GM20000 (cell line): ENCODE data around the gene CCL26.

Experiments used
- DNase-seq: peaks from one replicate; pipeline ENCODE4 v3.0.0; 2012; ENCODE audit warnings: low spot score
- TF ChIP-seq, protein P1 (sequence below): IDR thresholded peaks from 2 replicates; pipeline ENCODE4 v1.5.1; 2012; ENCODE audit warnings: mild to moderate bottlenecking, control low read depth; ENCODE audit errors: extremely low read depth, missing control alignments

Gene CCL26, protein sequence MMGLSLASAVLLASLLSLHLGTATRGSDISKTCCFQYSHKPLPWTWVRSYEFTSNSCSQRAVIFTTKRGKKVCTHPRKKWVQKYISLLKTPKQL

DNA sequence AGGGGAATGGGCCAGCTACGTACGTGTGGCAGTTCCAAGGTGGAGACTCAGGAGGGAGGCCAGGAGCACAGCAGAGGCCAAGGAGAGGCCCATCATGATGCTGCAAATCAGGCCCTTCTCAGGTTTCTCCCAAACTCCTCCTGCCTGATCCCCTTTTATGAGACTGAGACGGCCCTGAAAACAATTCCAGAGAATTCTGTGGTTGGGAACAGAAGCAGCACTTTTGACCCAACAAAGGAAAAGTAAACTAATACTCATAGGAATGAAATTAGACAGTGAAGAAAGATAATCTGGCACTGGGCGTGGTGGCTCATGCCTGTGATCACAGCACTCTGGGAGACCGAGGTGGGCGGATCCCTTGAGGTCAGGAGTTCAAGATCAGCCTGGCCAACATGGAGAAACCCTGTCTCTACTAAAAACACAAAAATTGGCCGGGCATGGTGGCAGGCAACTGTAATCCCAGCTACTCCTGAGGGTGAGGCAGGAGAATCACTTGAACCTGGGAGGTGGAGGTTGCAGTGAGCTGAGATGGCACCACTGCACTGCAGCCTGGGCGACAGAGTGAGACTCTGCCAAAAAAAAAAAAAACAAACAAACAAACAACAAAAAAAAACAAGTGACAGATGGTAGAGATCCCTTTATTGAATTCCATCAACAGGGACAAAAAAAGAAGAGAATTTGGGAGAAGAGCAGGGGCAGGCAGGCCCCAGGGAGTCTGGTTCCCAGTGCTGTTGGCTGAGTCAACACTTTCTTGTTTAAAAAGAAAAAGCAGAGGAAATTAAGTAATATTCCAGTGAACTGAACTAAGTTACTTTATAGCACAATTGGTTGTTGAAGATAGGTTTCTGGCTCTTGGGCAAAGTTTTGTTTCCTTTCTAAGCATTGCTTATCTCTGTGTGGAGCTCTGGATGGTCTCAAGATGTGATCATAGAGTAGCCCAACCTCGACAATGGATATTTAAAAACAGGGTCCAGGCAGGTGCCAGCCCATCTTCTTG lies at the start of gene CCL26:
Gene CCL26 (minus strand): TSS at position 131 of the 997 bp plus-strand sequence. CDS start 35 bp downstream, at position 96.
- TF ChIP-seq, protein P1, sequence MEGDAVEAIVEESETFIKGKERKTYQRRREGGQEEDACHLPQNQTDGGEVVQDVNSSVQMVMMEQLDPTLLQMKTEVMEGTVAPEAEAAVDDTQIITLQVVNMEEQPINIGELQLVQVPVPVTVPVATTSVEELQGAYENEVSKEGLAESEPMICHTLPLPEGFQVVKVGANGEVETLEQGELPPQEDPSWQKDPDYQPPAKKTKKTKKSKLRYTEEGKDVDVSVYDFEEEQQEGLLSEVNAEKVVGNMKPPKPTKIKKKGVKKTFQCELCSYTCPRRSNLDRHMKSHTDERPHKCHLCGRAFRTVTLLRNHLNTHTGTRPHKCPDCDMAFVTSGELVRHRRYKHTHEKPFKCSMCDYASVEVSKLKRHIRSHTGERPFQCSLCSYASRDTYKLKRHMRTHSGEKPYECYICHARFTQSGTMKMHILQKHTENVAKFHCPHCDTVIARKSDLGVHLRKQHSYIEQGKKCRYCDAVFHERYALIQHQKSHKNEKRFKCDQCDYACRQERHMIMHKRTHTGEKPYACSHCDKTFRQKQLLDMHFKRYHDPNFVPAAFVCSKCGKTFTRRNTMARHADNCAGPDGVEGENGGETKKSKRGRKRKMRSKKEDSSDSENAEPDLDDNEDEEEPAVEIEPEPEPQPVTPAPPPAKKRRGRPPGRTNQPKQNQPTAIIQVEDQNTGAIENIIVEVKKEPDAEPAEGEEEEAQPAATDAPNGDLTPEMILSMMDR = no peak
- DNase-seq = no peak

DNA sequence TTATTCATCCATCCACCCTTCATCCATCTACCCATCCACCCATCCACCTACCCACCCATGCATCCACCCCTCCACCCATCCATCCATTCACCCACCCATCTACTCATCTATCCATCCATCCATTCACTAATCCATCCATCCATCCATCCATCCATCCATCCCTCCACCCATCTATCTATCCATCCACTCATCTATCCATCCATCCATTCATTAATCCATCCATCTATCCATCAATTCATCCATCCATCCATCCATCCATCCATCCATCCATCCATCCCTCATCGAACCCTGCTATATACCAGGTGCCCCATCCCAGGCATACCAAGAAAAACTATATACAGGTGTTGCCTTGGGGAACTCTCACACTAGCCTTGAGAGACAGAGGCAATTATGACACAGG lies 48.7 kb upstream of the CCL26 start:
- TF ChIP-seq, protein P1 = no peak
- no peak for DNase-seq

DNA sequence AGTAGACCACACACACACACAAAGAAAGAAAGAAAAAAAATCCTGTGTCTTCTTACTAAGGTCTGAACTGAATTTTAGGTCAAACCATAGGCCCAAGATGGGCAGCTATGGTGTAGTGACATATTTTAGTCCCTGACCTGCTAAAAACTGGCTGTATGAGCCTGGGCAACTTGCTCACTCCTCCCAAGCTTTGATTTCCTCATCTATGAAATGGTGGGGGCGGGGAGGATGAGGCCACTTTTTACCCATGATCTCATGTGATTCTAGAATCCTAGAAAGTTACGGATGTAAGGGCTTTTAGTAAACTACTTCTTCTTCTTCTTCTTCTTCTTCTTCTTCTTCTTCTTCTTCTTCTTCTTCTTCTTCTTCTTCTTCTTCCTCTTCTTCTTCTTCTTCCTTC lies 47.7 kb upstream of the CCL26 start:
- no peak for DNase-seq

DNA sequence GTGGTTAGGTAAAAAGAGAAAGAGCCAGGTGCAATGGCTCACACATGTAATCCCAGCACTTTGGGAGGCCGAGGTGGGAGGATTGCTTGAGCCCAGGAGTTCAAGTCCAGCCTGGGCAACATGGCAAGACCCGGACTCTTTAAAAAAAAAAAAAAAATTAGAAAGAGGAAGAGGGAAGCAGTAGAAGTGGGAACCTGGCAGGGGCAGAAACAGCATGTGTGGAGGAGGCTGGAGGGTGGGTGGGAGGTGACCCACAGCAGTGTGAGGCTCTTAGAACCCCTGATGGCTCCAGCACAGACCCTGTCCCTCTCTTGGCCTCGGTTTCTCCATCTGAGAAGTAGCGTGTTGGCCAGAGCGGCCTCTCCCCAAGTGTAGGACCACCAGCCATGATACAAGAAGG lies 46.5 kb upstream of the CCL26 start:
- TF ChIP-seq, protein P1 = no peak

More for the DNA sequence above, 47.7 kb upstream of the CCL26 start:
- TF ChIP-seq, protein P1 = no peak

DNA sequence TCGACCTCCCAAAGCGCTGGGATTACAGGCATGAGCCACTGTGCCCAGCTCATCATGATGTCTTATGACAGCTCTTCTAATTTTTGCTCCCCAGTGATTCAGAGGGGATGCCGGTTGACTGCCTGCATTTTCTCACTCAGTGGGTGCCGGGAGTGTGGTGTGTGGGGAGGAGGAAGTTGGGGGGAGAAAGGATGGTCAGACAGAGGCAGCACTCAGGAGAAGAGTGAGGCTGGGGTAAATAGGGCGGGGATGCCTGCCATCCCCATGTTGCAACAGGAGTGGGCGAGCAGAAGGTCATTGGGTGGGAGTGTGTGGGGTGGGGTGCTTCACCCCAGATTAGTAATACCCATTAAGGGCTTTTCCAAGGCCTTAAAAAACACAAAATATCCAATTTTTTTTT lies 45.1 kb upstream of the CCL26 start:
- DNase-seq = no peak

More for the DNA sequence above, 46.5 kb upstream of the CCL26 start:
- no peak for DNase-seq

DNA sequence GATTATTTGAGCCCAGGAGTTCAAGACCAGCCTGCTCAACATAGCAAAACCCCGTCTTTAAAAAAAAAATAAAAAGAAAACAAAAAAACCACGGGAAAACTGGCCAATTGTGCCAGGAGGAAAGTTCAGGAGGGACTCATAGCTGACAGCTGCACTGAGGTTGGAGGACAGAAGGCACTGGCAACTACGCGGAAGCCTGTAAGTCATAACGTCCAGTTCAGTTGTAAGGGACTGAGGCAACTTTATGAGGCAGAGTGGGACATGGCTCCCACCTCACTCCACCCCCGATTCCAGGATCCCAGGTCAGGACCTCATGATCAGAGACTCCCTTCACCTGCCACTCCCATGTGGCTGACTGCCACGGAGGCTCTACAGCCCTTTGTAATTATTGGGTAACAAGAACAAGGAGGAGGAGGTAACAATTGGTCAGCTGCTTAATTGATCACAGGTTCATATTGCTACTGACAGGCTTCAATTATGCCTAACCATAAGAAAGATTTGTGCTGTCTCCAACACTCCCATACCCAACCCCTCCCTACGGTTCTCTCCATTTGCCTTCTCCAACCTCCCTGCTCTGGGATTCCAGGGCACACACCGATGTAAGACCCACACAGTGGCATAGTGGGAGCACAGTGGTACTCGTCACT lies 43.5 kb upstream of the CCL26 start:
- TF ChIP-seq, protein P1 = no peak
- DNase-seq = no peak

More for the DNA sequence above, 45.1 kb upstream of the CCL26 start:
- TF ChIP-seq, protein P1 = no peak
